HEK293 (cell line): Measurements from ENCODE around the gene RXFP4.

Source experiments
- CTCF ChIA-PET: fragments of 350-600 bp; formaldehyde crosslinking; extraction: SDS; loops from one replicate; lab custom pipeline; 2021; ENCODE audit warnings: antibody characterized with exemption; lab: Yijun Ruan, JAX
- POLR2A ChIA-PET: fragments of 300-600 bp; formaldehyde crosslinking; extraction: SDS; loops from one replicate; lab custom pipeline; 2020; ENCODE audit warnings: antibody characterized with exemption, inconsistent platforms; lab: Yijun Ruan, JAX
- H3K27ac ChIP-seq: fragments of 200-500 bp; sonication (Bioruptor generic); 2 replicates; pipeline ENCODE4 v1.5.1; 2014; ENCODE audit warnings: low read depth, low read length, control low read depth, inconsistent platforms; ENCODE audit errors: extremely low read depth
- H3K36me3 ChIP-seq, 2 experiments: fragments of 200-500 bp in 1 of 2; sonication (Bioruptor generic) in 1 of 2; 1 replicate in 1 of 2; 2 replicates in 1 of 2; pipeline ENCODE4 v1.5.1; 2014 to 2017; ENCODE audit warnings: inconsistent platforms in 2 of 2, low read length in 2 of 2; ENCODE audit not compliant: control insufficient read depth in 2 of 2, insufficient read depth in 1 of 2
- H3K4me1 ChIP-seq: fragments of 200-500 bp; sonication (Bioruptor generic); 2 replicates; pipeline ENCODE4 v1.5.1; 2014; ENCODE audit warnings: mild to moderate bottlenecking, low read length, inconsistent platforms; ENCODE audit not compliant: control insufficient read depth, insufficient read depth
- H3K4me3 ChIP-seq: 2 replicates; pipeline ENCODE4 v1.5.1; 2011; ENCODE audit warnings: low read depth, mild to moderate bottlenecking, control low read depth, low read length, moderate library complexity
- H3K9me3 ChIP-seq: fragments of 200-500 bp; sonication (Bioruptor generic); 2 replicates; pipeline ENCODE4 v1.5.1; 2014; ENCODE audit warnings: low read depth, low read length, inconsistent platforms; ENCODE audit not compliant: control insufficient read depth, insufficient read depth
- GLI4 ChIP-seq: fragments of 450-650 bp; formaldehyde crosslinking; IDR thresholded peaks from 2 replicates; pipeline ENCODE4 v1.5.1; 2016; ENCODE audit warnings: missing biosample characterization, missing genetic modification characterization
- KLF9 ChIP-seq: fragments of 450-650 bp; formaldehyde crosslinking; IDR thresholded peaks from 2 replicates; pipeline ENCODE4 v1.5.1; 2016; ENCODE audit warnings: missing biosample characterization, missing genetic modification characterization, low read depth
- ZNF211 ChIP-seq: fragments of 450-650 bp; formaldehyde crosslinking; IDR thresholded peaks from 2 replicates; pipeline ENCODE4 v1.5.1; 2016; ENCODE audit warnings: low read depth, missing biosample characterization, missing genetic modification characterization
- ZNF214 ChIP-seq: fragments of 450-650 bp; formaldehyde crosslinking; IDR thresholded peaks from 2 replicates; pipeline ENCODE4 v1.5.1; 2017; ENCODE audit warnings: missing biosample characterization, mild to moderate bottlenecking, missing genetic modification characterization, borderline replicate concordance
- ZNF302 ChIP-seq: fragments of 450-650 bp; formaldehyde crosslinking; IDR thresholded peaks from 2 replicates; pipeline ENCODE4 v1.5.1; 2016; ENCODE audit warnings: missing biosample characterization, missing genetic modification characterization, low read depth
- ZNF37A ChIP-seq: fragments of 450-650 bp; IDR thresholded peaks from 2 replicates; pipeline ENCODE4 v1.5.1; 2018; ENCODE audit warnings: missing biosample characterization, missing genetic modification characterization
- ZNF501 ChIP-seq: fragments of 450-650 bp; formaldehyde crosslinking; IDR thresholded peaks from 2 replicates; pipeline ENCODE4 v1.5.1; 2016; ENCODE audit warnings: missing biosample characterization, missing genetic modification characterization
- ZNF600 ChIP-seq: fragments of 450-650 bp; formaldehyde crosslinking; IDR thresholded peaks from 2 replicates; pipeline ENCODE4 v1.5.1; 2016; ENCODE audit warnings: missing biosample characterization, missing genetic modification characterization
- ZNF658 ChIP-seq: fragments of 450-650 bp; formaldehyde crosslinking; IDR thresholded peaks from 2 replicates; pipeline ENCODE4; 2016; ENCODE audit warnings: missing biosample characterization, missing genetic modification characterization
- ZNF701 ChIP-seq: fragments of 450-650 bp; formaldehyde crosslinking; IDR thresholded peaks from 2 replicates; pipeline ENCODE4 v1.5.1; 2016; ENCODE audit warnings: missing biosample characterization, missing genetic modification characterization
- ZSCAN23 ChIP-seq: fragments of 450-650 bp; formaldehyde crosslinking; IDR thresholded peaks from 2 replicates; pipeline ENCODE4 v1.5.1; 2016; ENCODE audit warnings: missing biosample characterization, missing genetic modification characterization
- ZSCAN30 ChIP-seq: fragments of 450-650 bp; IDR thresholded peaks from 2 replicates; pipeline ENCODE4 v1.5.1; 2018; ENCODE audit warnings: missing biosample characterization, mild to moderate bottlenecking, missing genetic modification characterization, moderate library complexity
- TF ChIP-seq, protein P1 (sequence below): fragments of 450-650 bp; formaldehyde crosslinking; IDR thresholded peaks from 2 replicates; pipeline ENCODE4 v1.5.1; 2016; ENCODE audit warnings: missing biosample characterization, missing genetic modification characterization
- TF ChIP-seq, protein P2 (sequence below): IDR thresholded peaks from 2 replicates; pipeline ENCODE4 v1.6.1; 2011; ENCODE audit warnings: mild to moderate bottlenecking, low read depth, low read length, borderline replicate concordance
- TF ChIP-seq, protein P3 (sequence below): fragments of 450-650 bp; formaldehyde crosslinking; IDR thresholded peaks from 2 replicates; pipeline ENCODE4 v1.5.1; 2016; ENCODE audit warnings: missing biosample characterization, missing genetic modification characterization
- TF ChIP-seq, protein P4 (sequence below): fragments of 450-650 bp; IDR thresholded peaks from 2 replicates; pipeline ENCODE4 v1.5.1; 2018; ENCODE audit warnings: missing biosample characterization, mild to moderate bottlenecking, missing genetic modification characterization
- TF ChIP-seq, protein P5 (sequence below): fragments of 450-650 bp; formaldehyde crosslinking; IDR thresholded peaks from 2 replicates; pipeline ENCODE4 v1.5.1; 2016; ENCODE audit warnings: missing biosample characterization, missing genetic modification characterization

Gene RXFP4

DNA sequence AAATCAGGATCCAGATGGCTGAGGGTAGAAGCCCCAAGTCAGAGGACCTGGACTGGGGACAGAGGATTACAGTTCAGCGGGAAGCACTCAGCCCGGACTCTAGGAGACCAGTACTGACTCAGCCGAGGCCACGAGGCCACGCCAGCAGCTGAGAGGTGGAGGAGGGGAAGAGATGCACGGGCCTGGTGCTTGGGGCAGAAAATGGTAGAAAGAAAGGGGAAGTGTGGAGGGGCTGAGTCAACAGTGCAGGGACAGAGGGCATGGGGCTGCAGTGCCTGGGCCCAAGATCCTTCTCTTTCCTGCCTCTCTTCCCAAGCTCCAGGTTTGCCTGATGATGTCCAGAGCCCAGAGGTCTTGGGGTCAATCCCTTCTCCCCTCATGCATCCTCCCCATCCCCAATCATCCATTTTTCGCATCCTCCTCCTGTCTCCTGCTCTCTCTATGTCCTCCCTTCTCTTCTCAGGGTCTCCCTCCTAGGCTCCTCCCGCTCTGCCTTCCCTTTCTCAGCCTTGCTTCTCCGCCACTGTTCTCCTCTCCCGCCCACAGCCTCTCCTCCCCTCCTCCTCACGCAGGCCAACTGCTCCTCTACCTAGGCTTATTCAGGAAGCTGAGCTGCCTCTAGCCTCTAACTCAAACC lies 29.2 kb downstream of the RXFP4 start (continued):
- TF ChIP-seq ZNF600 (tag by site-specific recombination), result peak; percentile 59; the same call in 1 of the 2 replicates
- no peak for TF ChIP-seq ZNF214 (tag by site-specific recombination)
- TF ChIP-seq, protein P1, sequence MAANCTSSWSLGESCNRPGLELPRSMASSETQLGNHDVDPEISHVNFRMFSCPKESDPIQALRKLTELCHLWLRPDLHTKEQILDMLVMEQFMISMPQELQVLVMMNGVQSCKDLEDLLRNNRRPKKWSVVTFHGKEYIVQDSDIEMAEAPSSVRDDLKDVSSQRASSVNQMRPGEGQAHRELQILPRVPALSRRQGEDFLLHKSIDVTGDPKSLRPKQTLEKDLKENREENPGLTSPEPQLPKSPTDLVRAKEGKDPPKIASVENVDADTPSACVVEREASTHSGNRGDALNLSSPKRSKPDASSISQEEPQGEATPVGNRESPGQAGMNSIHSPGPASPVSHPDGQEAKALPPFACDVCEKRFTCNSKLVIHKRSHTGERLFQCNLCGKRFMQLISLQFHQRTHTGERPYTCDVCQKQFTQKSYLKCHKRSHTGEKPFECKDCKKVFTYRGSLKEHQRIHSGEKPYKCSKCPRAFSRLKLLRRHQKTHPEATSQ (tag by site-specific recombination), result no peak
- TF ChIP-seq ZNF302 (tag by site-specific recombination), result no peak
- no peak for TF ChIP-seq ZNF211 (tag by site-specific recombination)
- no peak for TF ChIP-seq KLF9 (tag by site-specific recombination)
- no peak for TF ChIP-seq ZSCAN23 (tag by site-specific recombination)
- no peak for TF ChIP-seq GLI4 (tag by site-specific recombination)
- TF ChIP-seq, protein P2, sequence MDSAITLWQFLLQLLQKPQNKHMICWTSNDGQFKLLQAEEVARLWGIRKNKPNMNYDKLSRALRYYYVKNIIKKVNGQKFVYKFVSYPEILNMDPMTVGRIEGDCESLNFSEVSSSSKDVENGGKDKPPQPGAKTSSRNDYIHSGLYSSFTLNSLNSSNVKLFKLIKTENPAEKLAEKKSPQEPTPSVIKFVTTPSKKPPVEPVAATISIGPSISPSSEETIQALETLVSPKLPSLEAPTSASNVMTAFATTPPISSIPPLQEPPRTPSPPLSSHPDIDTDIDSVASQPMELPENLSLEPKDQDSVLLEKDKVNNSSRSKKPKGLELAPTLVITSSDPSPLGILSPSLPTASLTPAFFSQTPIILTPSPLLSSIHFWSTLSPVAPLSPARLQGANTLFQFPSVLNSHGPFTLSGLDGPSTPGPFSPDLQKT, result no peak
- TF ChIP-seq ZNF37A (tag by site-specific recombination), result no peak

DNA sequence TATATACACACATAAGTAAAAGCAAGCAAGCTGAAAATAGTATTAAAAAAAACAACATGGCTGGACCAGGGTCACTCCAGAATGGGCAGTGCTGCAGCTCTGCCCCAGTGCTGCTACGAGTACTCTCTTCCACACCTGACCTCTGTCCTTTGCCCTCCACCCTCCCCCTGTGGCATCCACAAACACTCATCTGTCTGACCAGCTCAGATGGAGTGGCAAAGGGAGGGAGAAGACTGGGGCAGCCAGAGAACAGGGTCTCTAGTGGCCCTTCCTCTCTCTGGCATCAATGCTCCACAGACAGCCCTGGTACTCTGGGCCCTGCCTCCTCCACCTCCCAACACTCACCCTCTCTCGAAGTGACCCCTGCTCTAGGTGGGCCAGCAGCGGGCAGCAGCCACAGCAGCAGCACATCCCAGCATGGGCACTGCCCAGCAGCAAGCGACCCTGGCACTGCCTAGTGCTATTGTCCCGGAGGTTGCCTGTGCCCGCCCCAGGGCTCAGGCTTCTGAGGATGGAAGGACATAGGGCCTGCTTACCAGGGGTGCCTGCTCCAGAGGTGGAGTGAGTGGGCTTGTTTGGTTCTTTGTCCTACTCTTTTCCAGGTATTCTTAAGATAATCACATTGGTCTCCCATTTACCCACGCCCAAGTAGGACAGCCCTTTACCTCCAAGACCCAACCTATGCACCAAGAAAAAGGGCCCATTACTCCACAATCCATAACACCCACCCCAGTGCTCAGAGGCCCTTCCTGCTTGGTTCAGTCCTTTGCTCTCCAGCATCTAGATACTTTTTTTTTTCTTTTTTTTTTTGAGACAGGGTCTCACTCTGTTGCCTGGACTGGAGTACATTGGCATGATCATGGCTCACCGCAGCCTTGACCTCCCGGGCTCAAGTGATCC lies 30.7 kb downstream of the RXFP4 start:
- CTCF ChIA-PET, result interaction anchor here (0.6 kb wide), 1 partner anchor 37 kb away, joined by 3 read pairs; no protein-coding TSS in a partner anchor
- TF ChIP-seq ZNF658 (tag by site-specific recombination) (no peak), ZNF600 (tag by site-specific recombination) (peak; percentile 64)
- TF ChIP-seq, protein P3, sequence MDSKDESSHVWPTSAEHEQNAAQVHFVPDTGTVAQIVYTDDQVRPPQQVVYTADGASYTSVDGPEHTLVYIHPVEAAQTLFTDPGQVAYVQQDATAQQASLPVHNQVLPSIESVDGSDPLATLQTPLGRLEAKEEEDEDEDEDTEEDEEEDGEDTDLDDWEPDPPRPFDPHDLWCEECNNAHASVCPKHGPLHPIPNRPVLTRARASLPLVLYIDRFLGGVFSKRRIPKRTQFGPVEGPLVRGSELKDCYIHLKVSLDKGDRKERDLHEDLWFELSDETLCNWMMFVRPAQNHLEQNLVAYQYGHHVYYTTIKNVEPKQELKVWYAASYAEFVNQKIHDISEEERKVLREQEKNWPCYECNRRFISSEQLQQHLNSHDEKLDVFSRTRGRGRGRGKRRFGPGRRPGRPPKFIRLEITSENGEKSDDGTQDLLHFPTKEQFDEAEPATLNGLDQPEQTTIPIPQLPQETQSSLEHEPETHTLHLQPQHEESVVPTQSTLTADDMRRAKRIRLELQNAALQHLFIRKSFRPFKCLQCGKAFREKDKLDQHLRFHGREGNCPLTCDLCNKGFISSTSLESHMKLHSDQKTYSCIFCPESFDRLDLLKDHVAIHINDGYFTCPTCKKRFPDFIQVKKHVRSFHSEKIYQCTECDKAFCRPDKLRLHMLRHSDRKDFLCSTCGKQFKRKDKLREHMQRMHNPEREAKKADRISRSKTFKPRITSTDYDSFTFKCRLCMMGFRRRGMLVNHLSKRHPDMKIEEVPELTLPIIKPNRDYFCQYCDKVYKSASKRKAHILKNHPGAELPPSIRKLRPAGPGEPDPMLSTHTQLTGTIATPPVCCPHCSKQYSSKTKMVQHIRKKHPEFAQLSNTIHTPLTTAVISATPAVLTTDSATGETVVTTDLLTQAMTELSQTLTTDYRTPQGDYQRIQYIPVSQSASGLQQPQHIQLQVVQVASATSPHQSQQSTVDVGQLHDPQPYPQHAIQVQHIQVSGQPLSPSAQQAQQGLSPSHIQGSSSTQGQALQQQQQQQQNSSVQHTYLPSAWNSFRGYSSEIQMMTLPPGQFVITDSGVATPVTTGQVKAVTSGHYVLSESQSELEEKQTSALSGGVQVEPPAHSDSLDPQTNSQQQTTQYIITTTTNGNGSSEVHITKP, result peak; percentile 65; the same call in 1 of the 2 replicates
- H3K4me1 ChIP-seq, result peaks cover 17% of the 10 kb centered on the region
- no peaks in the 10 kb centered on the region for H3K9me3 ChIP-seq
- peaks cover 7 to 36% of the 10 kb centered on the region in 2 experiments; a peak in 2 of 3 replicates for H3K36me3 ChIP-seq
- no peak overlapping the region for H3K27ac ChIP-seq
- POLR2A ChIA-PET, result no interaction called here
- H3K4me3 ChIP-seq, result no peak overlapping the region

DNA sequence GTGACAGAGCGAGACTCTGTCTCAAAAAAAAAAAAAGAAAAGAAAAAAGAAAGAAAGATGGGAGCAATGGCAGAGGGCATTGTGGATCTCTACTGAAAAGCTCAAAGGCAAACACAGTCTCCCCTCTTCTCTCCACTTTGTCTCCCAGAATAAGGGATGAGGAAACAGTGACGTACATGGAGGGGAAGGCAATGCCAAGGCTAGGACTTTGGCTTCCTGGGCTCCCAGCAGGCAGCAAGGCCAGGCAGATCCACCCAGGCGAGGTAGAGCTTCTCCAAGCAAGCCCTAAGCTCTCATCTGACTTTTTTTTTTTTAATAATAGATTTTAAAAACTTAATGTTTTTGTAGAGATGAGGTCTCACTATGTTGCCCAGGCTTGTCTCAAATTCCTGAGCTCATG lies 32.3 kb downstream of the RXFP4 start:
- Histone ChIP-seq H3K27ac (no peak overlapping the region), H3K4me1 (peaks cover 18% of the 10 kb centered on the region)
- POLR2A ChIA-PET, result interaction anchor here (0.6 to 1.2 kb wide), 2 partner anchors 11 to 34 kb away, joined by 3 read pairs; no protein-coding TSS in a partner anchor

More for the DNA sequence above, 32.3 kb downstream of the RXFP4 start:
- Histone ChIP-seq H3K9me3 (no peaks in the 10 kb centered on the region), H3K4me3 (no peak overlapping the region), H3K36me3 (peaks cover 0 to 20% of the 10 kb centered on the region in 2 experiments; a peak in 2 of 3 replicates)
- CTCF ChIA-PET, result interaction anchor here (1.3 to 1.5 kb wide), 2 partner anchors 19 to 156 kb away, joined by 3 to 4 read pairs; no protein-coding TSS in a partner anchor
- TF ChIP-seq, protein P4, sequence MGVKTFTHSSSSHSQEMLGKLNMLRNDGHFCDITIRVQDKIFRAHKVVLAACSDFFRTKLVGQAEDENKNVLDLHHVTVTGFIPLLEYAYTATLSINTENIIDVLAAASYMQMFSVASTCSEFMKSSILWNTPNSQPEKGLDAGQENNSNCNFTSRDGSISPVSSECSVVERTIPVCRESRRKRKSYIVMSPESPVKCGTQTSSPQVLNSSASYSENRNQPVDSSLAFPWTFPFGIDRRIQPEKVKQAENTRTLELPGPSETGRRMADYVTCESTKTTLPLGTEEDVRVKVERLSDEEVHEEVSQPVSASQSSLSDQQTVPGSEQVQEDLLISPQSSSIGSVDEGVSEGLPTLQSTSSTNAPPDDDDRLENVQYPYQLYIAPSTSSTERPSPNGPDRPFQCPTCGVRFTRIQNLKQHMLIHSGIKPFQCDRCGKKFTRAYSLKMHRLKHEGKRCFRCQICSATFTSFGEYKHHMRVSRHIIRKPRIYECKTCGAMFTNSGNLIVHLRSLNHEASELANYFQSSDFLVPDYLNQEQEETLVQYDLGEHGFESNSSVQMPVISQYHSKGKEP (tag by site-specific recombination), result no peak
- no peak for TF ChIP-seq ZNF302 (tag by site-specific recombination)
- TF ChIP-seq, protein P5, sequence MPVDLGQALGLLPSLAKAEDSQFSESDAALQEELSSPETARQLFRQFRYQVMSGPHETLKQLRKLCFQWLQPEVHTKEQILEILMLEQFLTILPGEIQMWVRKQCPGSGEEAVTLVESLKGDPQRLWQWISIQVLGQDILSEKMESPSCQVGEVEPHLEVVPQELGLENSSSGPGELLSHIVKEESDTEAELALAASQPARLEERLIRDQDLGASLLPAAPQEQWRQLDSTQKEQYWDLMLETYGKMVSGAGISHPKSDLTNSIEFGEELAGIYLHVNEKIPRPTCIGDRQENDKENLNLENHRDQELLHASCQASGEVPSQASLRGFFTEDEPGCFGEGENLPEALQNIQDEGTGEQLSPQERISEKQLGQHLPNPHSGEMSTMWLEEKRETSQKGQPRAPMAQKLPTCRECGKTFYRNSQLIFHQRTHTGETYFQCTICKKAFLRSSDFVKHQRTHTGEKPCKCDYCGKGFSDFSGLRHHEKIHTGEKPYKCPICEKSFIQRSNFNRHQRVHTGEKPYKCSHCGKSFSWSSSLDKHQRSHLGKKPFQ (tag by site-specific recombination), result no peak
- no peak for TF ChIP-seq ZNF501 (tag by site-specific recombination)
- TF ChIP-seq ZSCAN30 (tag by site-specific recombination), result no peak
- TF ChIP-seq ZNF701 (tag by site-specific recombination), result no peak
